Left renal cortex interstitium (tissue), 4 donors: ENCODE measurements around the gene PPP6R2. TPM values are rescaled to one million over a fixed set of nuclear protein-coding genes. Genes with fewer than 3 reads are reported as not detected.

Experiments used
- DNase-seq, 4 donors: peaks; one replicate each; pipeline ENCODE4 v3.0.0-alpha.2; 2013; ENCODE audit warnings: low read depth in 4 of 4, low spot score in 2 of 4, missing footprints in 1 of 4
- polyA plus RNA-seq, 4 donors: library from polyadenylated mRNA; unstranded; fragments of 120-200 nt; gene quantifications; one replicate each; pipeline ENCODE4 v1.2.1, GENCODE V29; 2013; ENCODE audit not compliant: insufficient read length in 4 of 4

The PPP6R2 gene
- polyA plus RNA-seq, 4 donors, result 33.0 to 61.1 (median 46.3) TPM

- no peak for DNase-seq
Measured at GRCh38 chr22:50463188-50463900, 120.2 kb downstream of the PPP6R2 start.

GRCh38 chr22:50464451-50464850 is 121.3 kb downstream of the PPP6R2 start:
- no peak for DNase-seq

GRCh38 chr22:50465066-50465930 is 122.2 kb downstream of the PPP6R2 start:
- no peak for DNase-seq

- DNase-seq, result no peak
Measured at GRCh38 chr22:50467341-50467740, 124.2 kb downstream of the PPP6R2 start.

- DNase-seq, result no peak
Measured at GRCh38 chr22:50467773-50468440, 124.8 kb downstream of the PPP6R2 start.

GRCh38 chr22:50468626-50469025 is 125.5 kb downstream of the PPP6R2 start:
- DNase-seq, result no peak

- no peak for DNase-seq
Measured at GRCh38 chr22:50469377-50470305, 126.5 kb downstream of the PPP6R2 start.

- no peak for DNase-seq
Measured at GRCh38 chr22:50470491-50470890, 127.4 kb downstream of the PPP6R2 start.

- no peak for DNase-seq
Measured at GRCh38 chr22:50471197-50471847, 128.2 kb downstream of the PPP6R2 start.

GRCh38 chr22:50471962-50472361 is 128.8 kb downstream of the PPP6R2 start:
- no peak for DNase-seq

GRCh38 chr22:50473088-50473487 is 130.0 kb downstream of the PPP6R2 start:
- no peak for DNase-seq

- no peak for DNase-seq
Measured at GRCh38 chr22:50473855-50474671, 130.9 kb downstream of the PPP6R2 start.

- DNase-seq, result peak; percentile 50 to 82 (median 79)
Measured at GRCh38 chr22:50474710-50475651, 131.9 kb downstream of the PPP6R2 start, which contains the start of gene SBF1. Gene SBF1, minus strand, starts transcription at chr22:50475035. Its CDS starts 195 bp downstream, at chr22:50474840.

GRCh38 chr22:50475652-50476002 is 132.5 kb downstream of the PPP6R2 start:
- no peak for DNase-seq

GRCh38 chr22:50476868-50477267 is 133.7 kb downstream of the PPP6R2 start:
- DNase-seq, result no peak

- no peak for DNase-seq
Measured at GRCh38 chr22:50477923-50478322, 134.8 kb downstream of the PPP6R2 start.

- DNase-seq, result no peak
Measured at GRCh38 chr22:50479721-50480120, 136.6 kb downstream of the PPP6R2 start.

GRCh38 chr22:50481045-50481439 is 137.9 kb downstream of the PPP6R2 start:
- DNase-seq, result no peak
